Esophagus muscularis mucosa (tissue), 4 donors: Measurements from ENCODE around the gene ITGB8.

Experiments used
- EP300 ChIP-seq: sonication (generic); formaldehyde crosslinking; IDR thresholded peaks from one replicate; pipeline ENCODE4 v1.6.1; 2017; ENCODE audit warnings: antibody characterized with exemption
- POLR2A ChIP-seq: fragments of 450-650 bp; IDR thresholded peaks from one replicate; pipeline ENCODE4 v1.6.1; 2017; ENCODE audit warnings: antibody characterized with exemption, moderate library complexity, mild to moderate bottlenecking, low read depth
- TF ChIP-seq, protein P1 (sequence below), 3 experiments: fragments of 200-600 bp in 2 of 3; fragments of 450-650 bp in 1 of 3; sonication (generic) in 2 of 3; IDR thresholded peaks; one replicate each; pipeline ENCODE4 v1.5.1; 2017 to 2019; ENCODE audit warnings: antibody characterized with exemption in 3 of 3, mild to moderate bottlenecking in 2 of 3, moderate library complexity in 1 of 3

DNA sequence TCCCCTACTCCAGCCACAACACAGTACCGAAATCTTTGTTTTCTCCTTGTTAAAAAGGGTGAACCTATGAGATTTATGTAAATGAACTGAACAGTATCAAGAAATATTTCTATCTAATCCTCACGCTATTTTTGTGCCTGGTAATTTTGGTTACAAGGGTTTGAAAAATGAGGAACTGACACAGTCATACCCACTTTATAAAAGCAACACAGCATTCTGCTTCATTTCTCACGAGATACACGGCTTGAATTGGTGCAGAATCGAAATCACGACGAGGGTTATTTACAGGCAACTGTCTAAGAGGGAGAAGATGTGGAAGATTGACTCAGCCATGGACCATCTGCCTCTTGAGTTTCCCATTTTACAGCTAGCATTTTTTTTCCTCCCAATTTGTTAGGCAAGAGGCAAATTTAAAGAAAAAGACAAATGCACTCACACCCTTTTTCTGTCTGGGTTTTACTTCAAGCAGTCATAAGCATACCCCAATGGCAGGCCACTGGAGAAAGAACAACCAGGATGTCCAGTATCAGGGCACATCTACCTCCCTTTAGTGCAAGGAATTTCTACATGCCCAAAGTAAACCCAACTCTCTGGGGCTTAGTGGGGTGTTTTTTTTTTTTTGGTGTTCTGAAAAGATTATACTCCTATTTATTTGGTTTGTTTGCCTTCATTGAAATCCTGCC lies 108.1 kb downstream of the ITGB8 start:
- TF ChIP-seq, protein P1, sequence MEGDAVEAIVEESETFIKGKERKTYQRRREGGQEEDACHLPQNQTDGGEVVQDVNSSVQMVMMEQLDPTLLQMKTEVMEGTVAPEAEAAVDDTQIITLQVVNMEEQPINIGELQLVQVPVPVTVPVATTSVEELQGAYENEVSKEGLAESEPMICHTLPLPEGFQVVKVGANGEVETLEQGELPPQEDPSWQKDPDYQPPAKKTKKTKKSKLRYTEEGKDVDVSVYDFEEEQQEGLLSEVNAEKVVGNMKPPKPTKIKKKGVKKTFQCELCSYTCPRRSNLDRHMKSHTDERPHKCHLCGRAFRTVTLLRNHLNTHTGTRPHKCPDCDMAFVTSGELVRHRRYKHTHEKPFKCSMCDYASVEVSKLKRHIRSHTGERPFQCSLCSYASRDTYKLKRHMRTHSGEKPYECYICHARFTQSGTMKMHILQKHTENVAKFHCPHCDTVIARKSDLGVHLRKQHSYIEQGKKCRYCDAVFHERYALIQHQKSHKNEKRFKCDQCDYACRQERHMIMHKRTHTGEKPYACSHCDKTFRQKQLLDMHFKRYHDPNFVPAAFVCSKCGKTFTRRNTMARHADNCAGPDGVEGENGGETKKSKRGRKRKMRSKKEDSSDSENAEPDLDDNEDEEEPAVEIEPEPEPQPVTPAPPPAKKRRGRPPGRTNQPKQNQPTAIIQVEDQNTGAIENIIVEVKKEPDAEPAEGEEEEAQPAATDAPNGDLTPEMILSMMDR (IDR thresholded peaks at IDR 0.05) = no peak
- no peak for TF ChIP-seq POLR2A
- TF ChIP-seq EP300 = no peak
